GM23248 (cell line): ENCODE measurements around the gene TTC21B. TPM values are rescaled to one million over a fixed set of nuclear protein-coding genes. Genes with fewer than 3 reads are reported as not detected.
A peak's percentile ranks its signal among the peaks of the same experiment; 100 is the strongest.

Source experiments
- DNase-seq: peaks from one replicate; pipeline ENCODE4 v3.0.0-alpha.2; 2015
- H2AFZ ChIP-seq: fragments of 200-600 bp; sonication (generic); 2 replicates; pipeline ENCODE4 v1.6.1; 2016; ENCODE audit warnings: antibody characterized with exemption
- H3F3A ChIP-seq: fragments of 200-600 bp; sonication (generic); 2 replicates; pipeline ENCODE4 v1.6.1; 2016; ENCODE audit warnings: mild to moderate bottlenecking, antibody characterized with exemption, mixed run types; ENCODE audit not compliant: insufficient read depth
- H3K27ac ChIP-seq: fragments of 200-600 bp; sonication (generic); 2 replicates; pipeline ENCODE4 v1.5.1; 2016; ENCODE audit warnings: mild to moderate bottlenecking
- H3K27me3 ChIP-seq: fragments of 200-600 bp; sonication (generic); replicated peaks from 2 replicates; pipeline ENCODE4 v1.6.1; 2016; ENCODE audit warnings: mild to moderate bottlenecking; ENCODE audit not compliant: insufficient read depth
- H3K36me3 ChIP-seq: fragments of 200-600 bp; sonication (generic); 2 replicates; pipeline ENCODE4 v1.6.1; 2016; ENCODE audit warnings: low read depth, mild to moderate bottlenecking
- H3K4me1 ChIP-seq: fragments of 200-600 bp; sonication (generic); 2 replicates; pipeline ENCODE4 v1.6.1; 2016; ENCODE audit warnings: mild to moderate bottlenecking; ENCODE audit not compliant: insufficient read depth
- H3K4me2 ChIP-seq: fragments of 200-600 bp; sonication (generic); one replicate; pipeline ENCODE4 v1.6.1; 2016; ENCODE audit warnings: mild to moderate bottlenecking; ENCODE audit not compliant: unreplicated experiment
- H3K4me3 ChIP-seq: fragments of 200-600 bp; sonication (generic); 2 replicates; pipeline ENCODE4 v1.5.1; 2016; ENCODE audit warnings: mild to moderate bottlenecking
- H3K79me2 ChIP-seq: fragments of 200-600 bp; sonication (generic); 2 replicates; pipeline ENCODE4 v1.6.1; 2016; ENCODE audit warnings: mild to moderate bottlenecking; ENCODE audit not compliant: insufficient read depth
- H3K9ac ChIP-seq: fragments of 200-600 bp; sonication (generic); 2 replicates; pipeline ENCODE4 v1.6.1; 2016; ENCODE audit warnings: mild to moderate bottlenecking
- H3K9me2 ChIP-seq: fragments of 200-600 bp; sonication (generic); 2 replicates; pipeline ENCODE4 v1.6.1; 2016; ENCODE audit warnings: mixed run types, mild to moderate bottlenecking, moderate library complexity; ENCODE audit not compliant: insufficient read depth
- H3K9me3 ChIP-seq: fragments of 200-600 bp; sonication (generic); one replicate; pipeline ENCODE4 v1.6.1; 2017; ENCODE audit warnings: low read depth
- H4K20me1 ChIP-seq: fragments of 200-600 bp; sonication (generic); 2 replicates; pipeline ENCODE4 v1.6.0; 2016; ENCODE audit not compliant: insufficient read depth
- EZH2 ChIP-seq: fragments of 200-600 bp; sonication (generic); IDR thresholded peaks from 2 replicates; pipeline ENCODE4 v1.6.1; 2018; ENCODE audit warnings: antibody characterized with exemption, mild to moderate bottlenecking; ENCODE audit not compliant: insufficient read depth, poor library complexity, severe bottlenecking
- EZH2phosphoT487 ChIP-seq: fragments of 200-600 bp; sonication (generic); IDR thresholded peaks from 2 replicates; pipeline ENCODE4 v1.6.1; 2018; ENCODE audit warnings: antibody characterized with exemption, moderate library complexity, mild to moderate bottlenecking, low read depth; ENCODE audit not compliant: insufficient read depth
- WGBS, 2 experiments: methylation state at CpG; one replicate each; pipeline ENCODE4 v1.1.6; 2015 to 2017; ENCODE audit warnings: low lambda C conversion rate in 2 of 2, low coverage in 1 of 2; ENCODE audit errors: missing lambda C conversion rate in 2 of 2; 5-methylcytosine and 5-hydroxymethylcytosine counted together
- in situ Hi-C: fragments of 300-500 bp; cut with MboI; formaldehyde crosslinking; loops from 2 replicates; pipeline ENCODE4 v1.15.0; 2020
- polyA plus RNA-seq: library from polyadenylated mRNA; unstranded; fragments of >200 nt; fragmentation: Nextera tagmentation; extraction: Ambion mirVana; gene quantifications from 2 replicates; pipeline ENCODE4 v1.2.1, GENCODE V29; 2016
- total RNA-seq: library from RNA; depleted of rRNA; stranded (reverse); fragments of >200 nt; shearing (Covaris generic); gene quantifications from 2 replicates; pipeline ENCODE4 v1.2.3, GENCODE V29; 2014

Gene TTC21B
- total and polyA plus RNA-seq, 2 experiments from 2014 or later: 6.6 to 15.3 TPM

DNA sequence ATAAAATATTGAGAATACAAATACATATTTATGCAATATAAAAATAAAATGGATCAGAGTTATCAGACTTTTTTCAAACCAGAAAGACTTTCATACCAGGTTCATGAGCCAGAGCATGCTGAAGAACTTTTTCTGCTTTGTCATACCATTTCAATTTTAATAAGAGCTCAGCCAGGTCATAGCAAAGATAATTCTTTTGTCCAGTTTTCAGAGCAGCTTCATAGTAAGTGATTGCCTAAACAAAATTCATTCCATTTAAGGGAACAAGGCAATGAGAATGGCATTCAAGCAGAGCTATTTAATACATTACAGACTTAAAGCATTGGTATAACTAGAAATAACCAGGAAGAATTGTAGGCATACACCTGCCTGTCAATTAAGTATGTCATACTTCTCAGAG lies 42.3 kb downstream of the TTC21B start:
- H3K9me2 ChIP-seq: no peaks in the 10 kb centered on the region
- H3K4me2 ChIP-seq: no peak overlapping the region
- H3K36me3 ChIP-seq: peaks cover 26% of the 10 kb centered on the region
- TF ChIP-seq EZH2phosphoT487: no peak
- no peak for TF ChIP-seq EZH2
- 0 out of 2 replicates have a peak, but pooled peaks cover 6% of the 10 kb centered on the region for H3F3A ChIP-seq
- no peaks in the 10 kb centered on the region for H3K9me3 ChIP-seq
- no peak overlapping the region for H2AFZ ChIP-seq
- DNase-seq: peak; percentile 71
- no peak overlapping the region for H3K9ac ChIP-seq
- in situ Hi-C loops: no loop called here
- H3K27ac ChIP-seq: peak overlapping the region; percentile 56
- peaks cover 13% of the 10 kb centered on the region for H3K4me1 ChIP-seq
- no peaks in the 10 kb centered on the region for H3K27me3 ChIP-seq
- H3K4me3 ChIP-seq: no peak overlapping the region
- H4K20me1 ChIP-seq: no peaks in the 10 kb centered on the region
- no peaks in the 10 kb centered on the region for H3K79me2 ChIP-seq

DNA sequence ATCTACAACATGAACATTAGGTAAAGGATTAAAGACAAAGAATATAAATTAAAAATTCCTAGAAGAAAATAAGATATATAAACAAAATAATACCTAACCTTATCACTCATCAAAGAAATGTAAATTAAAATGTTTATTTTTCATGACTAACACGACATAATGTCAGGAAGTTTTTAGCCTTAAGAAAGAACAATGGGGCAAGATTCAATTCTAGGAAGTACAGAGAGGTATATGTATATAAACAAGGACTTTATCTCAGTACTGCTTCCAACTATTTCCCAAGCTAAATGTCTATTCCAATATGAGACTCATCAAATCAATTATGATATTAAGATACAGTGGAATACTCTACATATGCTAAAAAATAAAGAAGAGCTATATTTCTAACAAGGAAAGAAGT lies 44.1 kb downstream of the TTC21B start:
- no peak overlapping the region for H3K27ac ChIP-seq
- no peak for TF ChIP-seq EZH2phosphoT487
- no peaks in the 10 kb centered on the region for H3K9me2 ChIP-seq
- no peak overlapping the region for H2AFZ ChIP-seq
- no peaks in the 10 kb centered on the region for H3K27me3 ChIP-seq
- H3K9ac ChIP-seq: no peak overlapping the region
- WGBS, 2 experiments: 90 to 100% methylated on average over 1 of the region's 1 CpG
- no peak for DNase-seq
- in situ Hi-C loops: no loop called here
- H3K4me1 ChIP-seq: peaks cover 19% of the 10 kb centered on the region
- H3K4me2 ChIP-seq: no peak overlapping the region
- H3K9me3 ChIP-seq: no peaks in the 10 kb centered on the region
- H3K4me3 ChIP-seq: no peak overlapping the region
- H3K79me2 ChIP-seq: no peaks in the 10 kb centered on the region
- no peaks in the 10 kb centered on the region for H4K20me1 ChIP-seq
- H3F3A ChIP-seq: 0 out of 2 replicates have a peak, but pooled peaks cover 6% of the 10 kb centered on the region
- H3K36me3 ChIP-seq: peaks cover 24% of the 10 kb centered on the region; the same call in 1 of the 2 replicates

DNA sequence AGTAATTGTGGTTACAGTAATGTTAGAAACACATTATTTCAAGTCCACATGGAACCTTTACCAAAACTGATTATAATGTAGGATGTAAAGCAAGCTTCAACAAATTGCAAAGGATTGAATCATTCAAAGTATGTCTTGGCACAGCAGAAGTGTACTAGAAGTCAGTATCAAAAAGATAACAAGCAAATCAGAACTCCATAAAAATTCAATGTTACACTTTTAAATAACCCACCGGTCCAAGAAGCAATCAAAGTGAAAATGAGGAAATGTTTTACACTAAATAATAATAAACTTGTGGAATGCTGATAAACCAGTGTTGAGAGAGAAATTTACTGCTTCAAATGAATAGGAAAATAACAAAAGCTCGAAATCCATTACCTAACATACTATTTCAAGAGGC lies 47.7 kb downstream of the TTC21B start:
- 97 to 98% methylated on average over 2 of the region's 2 CpGs for WGBS, 2 experiments
- H3K27me3 ChIP-seq: no peaks in the 10 kb centered on the region
- H2AFZ ChIP-seq: no peak overlapping the region
- H3K9me2 ChIP-seq: no peaks in the 10 kb centered on the region
- no peak overlapping the region for H3K27ac ChIP-seq
- in situ Hi-C loops: no loop called here
- peaks cover 10% of the 10 kb centered on the region; the same call in 1 of the 2 replicates for H3K36me3 ChIP-seq
- no peaks in the 10 kb centered on the region for H3F3A ChIP-seq
- H3K4me3 ChIP-seq: no peak overlapping the region
- no peak for TF ChIP-seq EZH2
- no peak for TF ChIP-seq EZH2phosphoT487
- H4K20me1 ChIP-seq: no peaks in the 10 kb centered on the region
- peaks cover 8% of the 10 kb centered on the region for H3K4me1 ChIP-seq
- no peaks in the 10 kb centered on the region for H3K79me2 ChIP-seq
- no peak for DNase-seq
- no peak overlapping the region for H3K4me2 ChIP-seq
- H3K9me3 ChIP-seq: no peaks in the 10 kb centered on the region
- no peak overlapping the region for H3K9ac ChIP-seq

DNA sequence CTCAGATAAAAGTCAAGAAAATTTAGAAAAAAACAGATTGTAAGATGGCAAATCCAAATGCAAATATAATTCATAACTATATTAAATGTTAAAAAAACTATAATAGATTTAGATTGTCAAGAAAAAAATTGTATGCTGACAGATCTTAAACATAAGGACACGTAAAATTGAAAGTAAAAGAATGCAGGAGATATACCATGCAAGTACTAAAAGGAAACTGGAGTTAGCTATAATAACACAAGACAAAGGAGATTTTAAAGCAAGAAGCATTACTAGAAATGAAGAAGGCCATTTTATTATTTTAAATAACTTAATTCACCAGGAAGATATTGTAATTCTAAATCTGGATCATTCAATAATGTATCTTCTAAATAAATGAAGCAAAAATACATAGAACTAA lies 48.3 kb downstream of the TTC21B start:
- H3K79me2 ChIP-seq: no peaks in the 10 kb centered on the region
- no peaks in the 10 kb centered on the region for H3K9me3 ChIP-seq
- H2AFZ ChIP-seq: no peak overlapping the region
- H3K27ac ChIP-seq: no peak overlapping the region
- TF ChIP-seq EZH2phosphoT487 (no peak), EZH2 (no peak)
- H3K36me3 ChIP-seq: peaks cover 10% of the 10 kb centered on the region; the same call in 1 of the 2 replicates
- no peak overlapping the region for H3K4me3 ChIP-seq
- 95 to 100% methylated on average over 1 of the region's 1 CpG for WGBS, 2 experiments
- H3F3A ChIP-seq: no peaks in the 10 kb centered on the region
- in situ Hi-C loops: no loop called here
- DNase-seq: no peak
- H3K4me2 ChIP-seq: no peak overlapping the region
- H3K27me3 ChIP-seq: no peaks in the 10 kb centered on the region
- no peak overlapping the region for H3K9ac ChIP-seq
- H3K4me1 ChIP-seq: peaks cover 5% of the 10 kb centered on the region; the same call in 1 of the 2 replicates
- H4K20me1 ChIP-seq: no peaks in the 10 kb centered on the region
- no peaks in the 10 kb centered on the region for H3K9me2 ChIP-seq

DNA sequence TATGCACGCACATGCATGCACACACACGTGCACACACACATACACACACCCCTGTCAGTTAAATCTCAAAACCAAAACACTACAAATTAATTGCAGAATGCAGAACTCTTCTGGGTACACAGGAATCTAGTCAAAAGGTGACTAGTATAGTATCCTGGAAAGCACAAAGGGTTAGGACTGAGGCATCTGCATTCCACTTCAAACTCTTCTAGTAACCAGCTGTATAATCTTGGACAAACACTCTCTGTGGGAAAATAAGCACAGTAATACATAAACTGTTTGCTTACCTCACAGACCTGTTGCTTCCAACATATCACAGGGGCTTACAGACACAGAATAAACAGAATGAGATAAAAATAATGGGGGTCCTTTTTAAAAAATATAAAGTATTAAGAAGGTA lies 49.1 kb downstream of the TTC21B start:
- H3K36me3 ChIP-seq: peaks cover 12% of the 10 kb centered on the region; the same call in 1 of the 2 replicates
- no peak overlapping the region for H3K27ac ChIP-seq

More for the DNA sequence above, 49.1 kb downstream of the TTC21B start:
- TF ChIP-seq EZH2 (no peak), EZH2phosphoT487 (no peak)
- Histone ChIP-seq H3K9ac (no peak overlapping the region), H3K9me2 (no peaks in the 10 kb centered on the region), H2AFZ (no peak overlapping the region), H3K79me2 (no peaks in the 10 kb centered on the region), H3F3A (no peaks in the 10 kb centered on the region), H4K20me1 (no peaks in the 10 kb centered on the region), H3K4me1 (peaks cover 5% of the 10 kb centered on the region; the same call in 1 of the 2 replicates), H3K4me2 (no peak overlapping the region), H3K4me3 (no peak overlapping the region), H3K9me3 (no peaks in the 10 kb centered on the region), H3K27me3 (no peaks in the 10 kb centered on the region)
- in situ Hi-C loops: no loop called here
- 98 to 99% methylated on average over 2 of the region's 2 CpGs for WGBS, 2 experiments
- no peak for DNase-seq
